ENCODE measurements around the gene DLK1. TPM values are rescaled to one million over a fixed set of nuclear protein-coding genes. Genes with fewer than 3 reads are reported as not detected.

Gene DLK1
- total and polyA plus RNA-seq, 2 of the 4 experiments (the other 2 are of a cell fraction): under 0.01 to 0.07 TPM

GRCh38 chr14:100776681-100777365, 50.1 kb downstream of the DLK1 start:
- Histone ChIP-seq H3K27me3 (ENCODE audit: control insufficient read depth, insufficient read depth, low read length) (peaks cover 28% of the 10 kb centered on the region), H3K14ac (replicated peaks; ENCODE audit: low read depth, low read length) (no peak overlapping the region), H3K9me3 (ENCODE audit: control insufficient read depth, insufficient read depth, low read length) (no peaks in the 10 kb centered on the region), H3K4me2 (ENCODE audit: low read depth, low read length) (no peak overlapping the region), H2AFZ (replicated peaks; ENCODE audit: low read length, poor library complexity) (no peak overlapping the region), H2AK5ac (ENCODE audit: low read depth, low read length) (no peak overlapping the region), H3K79me1 (ENCODE audit: low read depth in 1 of 2, low read length in 2 of 2) (no peaks in the 10 kb centered on the region), H3K4ac (ENCODE audit: low read depth, low read length) (no peak overlapping the region), H2BK120ac (ENCODE audit: low read depth, low read length) (no peak overlapping the region), H3K36me3 (ENCODE audit: control insufficient read depth, insufficient read depth, low read length) (no peaks in the 10 kb centered on the region), H3K23ac (ENCODE audit: low read depth, low read length) (no peak overlapping the region), H4K5ac (ENCODE audit: low read depth, low read length) (no peak overlapping the region), H2BK15ac (ENCODE audit: low read depth, low read length) (no peak overlapping the region), H2AK9ac (replicated peaks; ENCODE audit: low read depth, low read length, poor library complexity) (peak overlapping the region; percentile 63), H3K18ac (ENCODE audit: low read depth, low read length) (no peak overlapping the region; the same call in 1 of the 2 replicates), H2BK20ac (ENCODE audit: low read depth, low read length) (no peak overlapping the region), H3K4me1 (ENCODE audit: control insufficient read depth, insufficient read depth, low read length) (peaks cover 9% of the 10 kb centered on the region; the same call in 1 of the 2 replicates), H3K27ac (ENCODE audit: insufficient read depth, low read length) (no peak overlapping the region), H4K20me1 (ENCODE audit: insufficient read depth, low read length) (no peaks in the 10 kb centered on the region), H3K9me1 (ENCODE audit: insufficient read depth, low read length) (no peaks in the 10 kb centered on the region), H4K8ac (ENCODE audit: low read depth in 2 of 2, low read length in 2 of 2) (no peak overlapping the region), H4K91ac (ENCODE audit: insufficient read depth, low read depth, low read length) (no peak overlapping the region), H3K56ac (ENCODE audit: extremely low read depth, insufficient read depth, low read length) (no peak overlapping the region), H2BK5ac (ENCODE audit: low read depth, low read length, poor library complexity, severe bottlenecking) (no peak overlapping the region), H3K9ac (ENCODE audit: low read depth, low read length) (no peak overlapping the region), H3K4me3 (ENCODE audit: insufficient read depth, low read depth, low read length) (no peak overlapping the region)
- ATAC-seq (ENCODE audit: low read depth) (no peak), DNase-seq (no peak)
- no TSS peak for BruUV-seq (replicated peaks)
- CTCF ChIA-PET: no interaction called here
- TF ChIP-seq CTCF (conservative IDR thresholded peaks at IDR 0.05; ENCODE audit: low read depth, low read length): no peak
- TF ChIP-seq FOS (IDR thresholded peaks at IDR 0.05; ENCODE audit: low read depth, low read length): no peak
- no peak for TF ChIP-seq RCOR1 (IDR thresholded peaks at IDR 0.05; ENCODE audit: insufficient replicate concordance, low read length)
- TF ChIP-seq, protein P1, sequence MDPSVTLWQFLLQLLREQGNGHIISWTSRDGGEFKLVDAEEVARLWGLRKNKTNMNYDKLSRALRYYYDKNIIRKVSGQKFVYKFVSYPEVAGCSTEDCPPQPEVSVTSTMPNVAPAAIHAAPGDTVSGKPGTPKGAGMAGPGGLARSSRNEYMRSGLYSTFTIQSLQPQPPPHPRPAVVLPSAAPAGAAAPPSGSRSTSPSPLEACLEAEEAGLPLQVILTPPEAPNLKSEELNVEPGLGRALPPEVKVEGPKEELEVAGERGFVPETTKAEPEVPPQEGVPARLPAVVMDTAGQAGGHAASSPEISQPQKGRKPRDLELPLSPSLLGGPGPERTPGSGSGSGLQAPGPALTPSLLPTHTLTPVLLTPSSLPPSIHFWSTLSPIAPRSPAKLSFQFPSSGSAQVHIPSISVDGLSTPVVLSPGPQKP (IDR thresholded peaks at IDR 0.05; ENCODE audit: borderline replicate concordance, low read depth, low read length): no peak
- TF ChIP-seq CHD1 (IDR thresholded peaks at IDR 0.05; ENCODE audit: low read depth, low read length): no peak
- no peak for TF ChIP-seq RAD21 (IDR thresholded peaks at IDR 0.05; ENCODE audit: low read length)
- TF ChIP-seq BHLHE40 (IDR thresholded peaks at IDR 0.05; ENCODE audit: low read depth, low read length): no peak
- TF ChIP-seq, protein P2, sequence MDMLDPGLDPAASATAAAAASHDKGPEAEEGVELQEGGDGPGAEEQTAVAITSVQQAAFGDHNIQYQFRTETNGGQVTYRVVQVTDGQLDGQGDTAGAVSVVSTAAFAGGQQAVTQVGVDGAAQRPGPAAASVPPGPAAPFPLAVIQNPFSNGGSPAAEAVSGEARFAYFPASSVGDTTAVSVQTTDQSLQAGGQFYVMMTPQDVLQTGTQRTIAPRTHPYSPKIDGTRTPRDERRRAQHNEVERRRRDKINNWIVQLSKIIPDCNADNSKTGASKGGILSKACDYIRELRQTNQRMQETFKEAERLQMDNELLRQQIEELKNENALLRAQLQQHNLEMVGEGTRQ (IDR thresholded peaks at IDR 0.05; ENCODE audit: low read depth, low read length): no peak
- TF ChIP-seq POLR2A (IDR thresholded peaks at IDR 0.05; ENCODE audit: low read depth, low read length): no peak
- TF ChIP-seq RFX5 (IDR thresholded peaks at IDR 0.05; ENCODE audit: low read depth, low read length): no peak
- WGBS, 2 experiments (ENCODE audit: extremely low coverage in 2 of 2, insufficient read length in 1 of 2): 90% methylated on average over 2 of the region's 14 CpGs; no CpG with 5 or more reads in 1 of the 2 experiments
- in situ Hi-C loops (cut with MboI; ENCODE audit: low sequenced_read_pairs) (no loop called here), dilution Hi-C loops (cut with HindIII; ENCODE audit: low sequenced_read_pairs, unreplicated experiment) (no loop called here), intact Hi-C loops (cut with micrococcal nuclease) (no loop called here)
- POLR2A ChIA-PET (ENCODE audit: unreplicated experiment): no interaction called here
